Activated CD4-positive, alpha-beta memory T cell treated with anti-CD3 and anti-CD28 coated beads, Interleukin-2, amount 10 ng/mL, durations not matched to agents 7 days and 5 days (primary cell): ENCODE results near the gene LECT2. TPM values are rescaled to one million over a fixed set of nuclear protein-coding genes. Genes with fewer than 3 reads are reported as not detected.

Experiments used
- CTCF ChIA-PET: fragments of 350-600 bp; sonication (Branson Sonifier 250); formaldehyde crosslinking; loops from one replicate; lab custom pipeline; 2021; ENCODE audit warnings: antibody characterized with exemption, inconsistent platforms; lab: Charles Lee
- POLR2A ChIA-PET: fragments of 350-600 bp; sonication (Branson Sonifier 250); formaldehyde crosslinking; loops from one replicate; lab custom pipeline; 2021; ENCODE audit warnings: antibody characterized with exemption; lab: Charles Lee
- DNase-seq: peaks from one replicate; pipeline ENCODE4 v3.0.0-alpha.2; 2020
- H3K27ac Mint-ChIP-seq: one replicate; pipeline ENCODE4 v1.8.0; 2021; ENCODE audit warnings: mild to moderate bottlenecking, mixed read lengths
- H3K27me3 Mint-ChIP-seq: one replicate; pipeline ENCODE4 v1.8.0; 2021; ENCODE audit warnings: mixed read lengths
- H3K36me3 Mint-ChIP-seq: one replicate; pipeline ENCODE4 v1.8.0; 2021; ENCODE audit warnings: low read depth, mixed read lengths
- H3K4me1 Mint-ChIP-seq: one replicate; pipeline ENCODE4 v1.8.0; 2021; ENCODE audit warnings: mixed read lengths
- H3K4me3 Mint-ChIP-seq: one replicate; pipeline ENCODE4 v1.8.0; 2021; ENCODE audit warnings: mild to moderate bottlenecking, mixed read lengths
- H3K9me3 Mint-ChIP-seq: one replicate; pipeline ENCODE4 v1.8.0; 2021; ENCODE audit warnings: mixed read lengths
- total RNA-seq, 2 experiments: library from RNA; stranded (reverse); gene quantifications; one replicate each; pipeline ENCODE4 v1.2.3, GENCODE V29; 2021

LECT2 gene
- total RNA-seq, 2 experiments from 2014 or later = not detected

DNA sequence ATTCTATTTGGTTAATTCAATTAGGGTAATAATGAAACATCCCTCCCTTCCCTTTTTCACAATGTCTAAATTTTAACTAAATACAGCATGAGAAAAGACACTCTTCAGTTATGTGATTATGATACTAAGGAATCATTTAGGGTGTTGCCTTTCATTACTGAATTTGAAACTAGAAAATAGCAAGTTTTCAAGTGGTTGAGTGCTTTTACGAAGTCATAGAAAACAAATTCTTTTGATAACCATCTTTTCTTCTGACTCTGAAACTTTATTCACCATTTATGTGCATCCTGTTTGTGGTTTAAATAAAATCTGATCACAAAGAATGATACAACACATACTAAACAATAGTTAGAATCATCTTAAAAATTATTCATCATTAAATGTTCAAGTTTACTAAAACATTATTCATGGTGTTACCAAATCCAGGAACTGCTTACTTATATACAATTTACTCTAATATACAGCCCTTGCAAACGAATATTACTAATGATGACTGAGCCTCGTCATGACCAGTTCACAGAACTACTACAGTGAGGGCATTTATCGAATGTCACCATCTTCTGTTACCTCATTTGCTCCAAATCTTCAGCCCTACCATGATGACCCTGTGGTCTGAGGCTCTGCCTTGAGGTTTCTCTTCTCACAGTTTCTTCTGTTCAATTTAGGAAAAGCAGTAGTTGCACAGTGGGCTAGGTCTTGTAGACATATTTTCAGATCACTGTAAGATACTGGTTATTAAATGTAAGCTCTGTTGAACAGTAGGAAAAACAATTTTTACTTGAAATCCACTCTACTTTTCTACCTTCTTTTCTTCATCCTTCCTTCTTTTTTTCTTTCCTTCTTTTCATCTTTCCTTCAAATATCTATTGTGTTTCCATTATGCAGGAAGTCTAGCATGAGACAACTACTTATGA lies 40.8 kb downstream of the LECT2 start:
- Mint-ChIP-seq H3K4me3 (no peak overlapping the region), H3K36me3 (no peaks in the 10 kb centered on the region), H3K9me3 (no peaks in the 10 kb centered on the region), H3K27me3 (peaks cover 79% of the 10 kb centered on the region), H3K27ac (no peak overlapping the region), H3K4me1 (peaks cover 41% of the 10 kb centered on the region)
- DNase-seq = peak; percentile 30
- ChIA-PET CTCF (interaction anchor here (0.8 kb wide), 1 partner anchor 27 kb away, joined by 3 read pairs; no protein-coding TSS in a partner anchor), POLR2A (no interaction called here)

DNA sequence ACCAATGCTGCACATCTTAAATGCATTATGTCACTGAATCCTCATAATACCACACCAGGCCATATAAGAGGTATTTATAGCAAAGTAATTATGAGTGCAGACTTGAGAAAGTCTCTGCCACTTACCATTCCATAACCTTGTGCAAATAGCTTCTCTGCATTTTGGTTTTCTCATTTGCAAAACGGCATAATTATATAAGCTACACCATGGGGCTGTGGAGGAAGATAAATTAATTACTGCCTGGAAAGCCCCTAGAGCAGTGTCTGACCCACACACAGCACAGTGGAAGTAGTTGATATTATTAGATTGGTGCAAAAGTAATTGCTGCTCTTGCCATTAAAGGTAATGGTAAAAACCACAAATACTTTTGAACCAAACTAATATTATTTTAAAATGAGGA lies 49.6 kb downstream of the LECT2 start:
- Mint-ChIP-seq H3K4me1 (no peaks in the 10 kb centered on the region), H3K9me3 (no peaks in the 10 kb centered on the region), H3K4me3 (no peak overlapping the region), H3K27me3 (peaks cover 46% of the 10 kb centered on the region), H3K36me3 (no peaks in the 10 kb centered on the region), H3K27ac (no peak overlapping the region)
- no peak for DNase-seq
- ChIA-PET POLR2A (no interaction called here), CTCF (interaction anchor here (1.4 to 2.2 kb wide), 2 partner anchors 14 to 40 kb away, joined by 5 to 6 read pairs; no protein-coding TSS in a partner anchor)

DNA sequence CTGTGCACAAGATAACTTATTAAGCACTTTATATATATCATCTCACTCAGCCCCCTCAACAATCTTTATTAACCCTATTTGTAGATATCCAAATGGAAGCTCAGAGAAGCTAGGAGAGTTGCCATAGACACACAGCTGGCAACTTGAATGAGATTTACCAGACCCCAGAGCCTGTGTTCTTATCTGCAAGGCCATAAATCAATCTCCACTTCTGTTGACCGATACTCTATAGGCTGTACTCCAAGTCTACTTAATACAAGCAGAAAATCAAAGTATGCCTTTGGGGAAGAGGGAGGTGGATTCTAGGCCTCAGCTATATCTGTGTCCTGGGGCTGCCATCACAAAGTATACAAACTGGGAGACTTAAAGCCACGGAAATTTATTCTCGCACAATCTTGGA lies 53.1 kb downstream of the LECT2 start:
- H3K4me3 Mint-ChIP-seq = no peak overlapping the region

DNA sequence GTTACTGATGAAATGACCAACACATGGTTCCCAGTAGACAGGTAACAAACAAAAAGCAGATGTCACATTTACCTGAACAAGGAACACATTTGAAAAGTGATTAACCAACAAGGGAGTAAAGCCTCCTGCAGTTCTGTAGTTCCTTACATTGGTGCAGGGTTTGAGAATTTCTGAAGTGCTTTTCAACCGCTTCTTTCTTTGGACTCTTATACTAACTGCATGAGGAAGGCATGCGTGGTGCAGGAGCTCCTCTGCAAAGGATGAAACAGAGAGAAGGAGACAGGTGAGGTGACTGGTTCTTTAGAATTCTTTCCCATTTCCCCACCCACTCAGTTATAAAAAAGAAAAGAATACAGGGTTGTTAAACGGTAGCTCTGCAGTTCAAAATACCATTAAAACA lies 54.5 kb downstream of the LECT2 start:
- Mint-ChIP-seq H3K9me3 (no peaks in the 10 kb centered on the region), H3K4me1 (peaks cover 1% of the 10 kb centered on the region), H3K36me3 (no peaks in the 10 kb centered on the region), H3K27me3 (peaks cover 52% of the 10 kb centered on the region), H3K27ac (no peak overlapping the region), H3K4me3 (no peak overlapping the region)
- ChIA-PET CTCF (interaction anchor here (0.6 kb wide), 1 partner anchor 311 kb away, joined by 3 read pairs; no protein-coding TSS in a partner anchor), POLR2A (no interaction called here)
- DNase-seq = no peak

More for the DNA sequence above, 53.1 kb downstream of the LECT2 start:
- Mint-ChIP-seq H3K27ac (no peak overlapping the region), H3K9me3 (no peaks in the 10 kb centered on the region), H3K4me1 (no peaks in the 10 kb centered on the region), H3K27me3 (peaks cover 42% of the 10 kb centered on the region), H3K36me3 (no peaks in the 10 kb centered on the region)
- CTCF ChIA-PET = no interaction called here
- no peak for DNase-seq
- POLR2A ChIA-PET = no interaction called here

DNA sequence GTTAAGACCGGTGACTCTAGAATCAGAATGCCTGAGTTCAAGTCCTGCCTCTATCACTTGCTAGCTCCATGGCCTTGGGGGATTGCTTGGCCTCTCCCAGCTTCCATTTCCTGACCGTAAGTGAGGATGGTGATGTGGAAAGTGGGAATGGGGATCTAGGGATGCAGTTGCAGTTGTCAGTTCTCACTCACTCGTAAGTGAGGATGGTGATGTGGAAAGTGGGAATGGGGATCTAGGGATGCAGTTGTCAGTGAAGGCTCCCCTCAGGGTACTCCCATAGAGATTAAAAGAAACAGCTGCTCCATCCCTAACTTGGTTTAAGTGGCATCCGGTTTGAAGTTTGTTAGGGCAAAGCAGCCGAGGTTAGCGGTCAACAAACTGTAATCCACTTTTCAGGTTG lies 56.1 kb downstream of the LECT2 start:
- POLR2A ChIA-PET = no interaction called here
- no peak for DNase-seq
- H3K27me3 Mint-ChIP-seq = peaks cover 54% of the 10 kb centered on the region
- CTCF ChIA-PET = no interaction called here
- H3K4me3 Mint-ChIP-seq = no peak overlapping the region
- H3K36me3 Mint-ChIP-seq = no peaks in the 10 kb centered on the region
- H3K4me1 Mint-ChIP-seq = peaks cover 4% of the 10 kb centered on the region
- no peak overlapping the region for H3K27ac Mint-ChIP-seq
- H3K9me3 Mint-ChIP-seq = no peaks in the 10 kb centered on the region

Other genes starting within 250 kb of the LECT2 start
- gene SLC25A48, start 120.3 kb downstream of the LECT2 start, total RNA-seq = not detected
- gene IL9, start 59.1 kb downstream of the LECT2 start, total RNA-seq = not detected
- gene TGFBI, start 74.0 kb upstream of the LECT2 start, total RNA-seq = not detected
- gene SMAD5, start 177.9 kb upstream of the LECT2 start, total RNA-seq = 10 to 100 TPM; 11.5 to 11.8 TPM
- not detected for gene SMIM32, start 238.2 kb upstream of the LECT2 start, total RNA-seq